ENCODE data around the gene CCSER1.
"Not testable (repeated sequence)": the region's sequence is repeated elsewhere in the genome, so short reads cannot be mapped to it uniquely, and the experiment has no call there.

CCSER1 gene

DNA sequence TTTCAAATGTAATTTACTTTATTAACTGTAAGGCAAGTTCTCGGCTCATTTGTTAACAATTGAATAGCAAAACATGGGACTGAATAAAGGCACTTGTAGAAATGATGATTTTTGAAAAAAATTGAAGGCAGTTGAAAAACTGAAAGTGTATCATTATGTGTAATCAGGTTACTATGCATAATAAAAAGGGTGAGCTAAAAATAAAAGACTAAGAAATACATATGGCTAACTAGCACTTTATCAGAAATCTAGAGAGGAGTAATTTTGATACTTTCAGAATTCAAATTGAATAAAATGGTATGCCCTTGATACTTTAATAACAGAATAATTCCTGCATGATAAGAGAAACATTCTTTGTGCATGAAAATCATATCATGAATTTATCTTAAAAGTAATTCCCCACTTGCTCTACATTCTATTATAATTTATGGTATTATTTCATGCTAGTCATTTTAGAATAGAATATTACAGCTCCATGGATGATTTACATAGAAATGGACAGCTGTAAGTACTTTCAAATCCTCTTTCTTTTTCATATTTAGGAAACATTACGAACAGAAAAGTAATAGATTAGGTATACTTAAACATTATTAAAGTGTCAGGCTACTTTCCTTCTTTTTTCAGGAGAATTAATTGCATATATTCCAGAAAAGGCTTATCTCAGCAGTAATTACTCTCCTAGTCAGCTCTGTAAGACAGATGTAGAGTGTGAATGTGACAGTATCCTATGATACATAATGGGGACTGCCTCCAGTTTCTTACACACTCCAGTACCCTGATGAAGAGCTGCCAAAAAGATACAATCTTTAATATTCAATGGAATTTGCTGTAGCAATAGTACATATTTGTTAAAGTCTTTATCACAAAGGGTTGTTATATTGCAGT is 697.3 kb downstream of the CCSER1 start:
- H3K36me3 ChIP-seq, result no peaks in the 10 kb centered on the region
- no peak overlapping the region for H3K4me3 ChIP-seq (ENCODE audit: low read depth, low read length)
- TF ChIP-seq, protein P1, sequence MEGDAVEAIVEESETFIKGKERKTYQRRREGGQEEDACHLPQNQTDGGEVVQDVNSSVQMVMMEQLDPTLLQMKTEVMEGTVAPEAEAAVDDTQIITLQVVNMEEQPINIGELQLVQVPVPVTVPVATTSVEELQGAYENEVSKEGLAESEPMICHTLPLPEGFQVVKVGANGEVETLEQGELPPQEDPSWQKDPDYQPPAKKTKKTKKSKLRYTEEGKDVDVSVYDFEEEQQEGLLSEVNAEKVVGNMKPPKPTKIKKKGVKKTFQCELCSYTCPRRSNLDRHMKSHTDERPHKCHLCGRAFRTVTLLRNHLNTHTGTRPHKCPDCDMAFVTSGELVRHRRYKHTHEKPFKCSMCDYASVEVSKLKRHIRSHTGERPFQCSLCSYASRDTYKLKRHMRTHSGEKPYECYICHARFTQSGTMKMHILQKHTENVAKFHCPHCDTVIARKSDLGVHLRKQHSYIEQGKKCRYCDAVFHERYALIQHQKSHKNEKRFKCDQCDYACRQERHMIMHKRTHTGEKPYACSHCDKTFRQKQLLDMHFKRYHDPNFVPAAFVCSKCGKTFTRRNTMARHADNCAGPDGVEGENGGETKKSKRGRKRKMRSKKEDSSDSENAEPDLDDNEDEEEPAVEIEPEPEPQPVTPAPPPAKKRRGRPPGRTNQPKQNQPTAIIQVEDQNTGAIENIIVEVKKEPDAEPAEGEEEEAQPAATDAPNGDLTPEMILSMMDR (IDR thresholded peaks at IDR 0.05; ENCODE audit: low read depth, low read length), result no peak
- H3K4me1 ChIP-seq, result peaks cover 16% of the 10 kb centered on the region
- no peaks in the 10 kb centered on the region for H3K9me3 ChIP-seq
- no peaks in the 10 kb centered on the region for H3K27me3 ChIP-seq
- no peak for DNase-seq

DNA sequence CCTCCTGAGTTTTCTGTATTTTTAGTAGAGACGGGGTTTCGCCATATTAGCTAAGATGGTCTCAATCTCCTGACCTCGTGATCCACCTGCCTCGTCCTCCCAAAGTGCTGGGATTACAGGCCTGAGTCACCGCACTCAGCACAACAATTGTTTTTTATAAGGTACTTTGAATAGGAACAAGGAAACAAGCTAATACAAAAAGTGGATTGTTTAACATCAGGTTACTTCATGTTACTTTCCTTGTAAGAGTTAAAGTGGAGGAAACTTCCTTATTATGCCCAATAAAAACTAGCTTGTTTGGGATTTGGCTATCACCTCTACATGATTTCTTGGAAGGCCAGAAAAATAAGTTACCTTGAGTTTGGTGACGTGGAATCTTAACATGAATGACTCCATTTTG is 698.7 kb downstream of the CCSER1 start:
- TF ChIP-seq, protein P1 (IDR thresholded peaks at IDR 0.05; ENCODE audit: low read depth, low read length), result no peak
- H3K27me3 ChIP-seq, result no peaks in the 10 kb centered on the region
- H3K4me1 ChIP-seq, result peaks cover 16% of the 10 kb centered on the region
- H3K36me3 ChIP-seq, result no peaks in the 10 kb centered on the region
- no peak for DNase-seq
- H3K4me3 ChIP-seq (ENCODE audit: low read depth, low read length), result no peak overlapping the region
- H3K9me3 ChIP-seq, result no peaks in the 10 kb centered on the region

DNA sequence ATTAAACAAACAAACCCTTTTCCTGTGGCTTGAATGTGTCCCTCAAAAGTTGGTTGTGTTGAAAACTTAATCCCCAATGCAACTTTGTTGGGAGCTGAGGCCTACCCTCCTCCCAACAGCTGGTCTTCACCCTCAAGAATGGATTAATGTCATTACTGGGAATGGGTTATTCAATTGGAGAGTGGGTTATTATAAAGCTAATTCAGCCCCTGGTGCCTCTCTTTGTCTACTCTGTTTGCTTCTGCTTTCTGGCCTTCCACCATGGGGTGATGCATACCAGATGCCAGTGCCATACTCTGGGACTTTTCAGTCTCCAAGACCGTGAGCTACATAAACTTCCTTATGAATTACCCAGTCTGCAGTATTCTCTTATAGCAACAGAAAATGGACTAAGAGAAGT is 706.5 kb downstream of the CCSER1 start:
- H3K36me3 ChIP-seq, result no peaks in the 10 kb centered on the region
- no peak overlapping the region for H3K4me3 ChIP-seq (ENCODE audit: low read depth, low read length)
- TF ChIP-seq, protein P1 (IDR thresholded peaks at IDR 0.05; ENCODE audit: low read depth, low read length), result no peak
- H3K4me1 ChIP-seq, result no peaks in the 10 kb centered on the region
- H3K27me3 ChIP-seq, result no peaks in the 10 kb centered on the region
- no peak for DNase-seq
- H3K9me3 ChIP-seq, result no peaks in the 10 kb centered on the region

DNA sequence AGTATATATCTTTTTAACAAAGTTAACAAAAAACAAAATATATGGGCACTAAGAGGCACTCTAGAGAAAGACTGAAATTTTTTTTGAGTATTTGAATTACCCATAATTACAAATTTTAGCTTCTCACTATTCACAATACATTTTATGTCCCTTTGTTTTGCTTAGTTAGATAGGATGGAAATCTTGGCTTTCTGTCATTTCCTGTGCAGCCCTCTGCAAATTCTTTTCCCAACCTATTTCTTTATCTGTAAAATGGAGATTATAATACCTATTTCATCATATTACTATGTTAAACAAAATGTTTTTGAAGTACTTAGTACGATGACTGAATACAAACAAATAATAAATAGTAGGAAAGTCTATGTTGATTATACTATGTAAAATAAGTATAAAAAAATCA is 710.0 kb downstream of the CCSER1 start:
- Histone ChIP-seq H3K36me3 (no peaks in the 10 kb centered on the region), H3K4me1 (no peaks in the 10 kb centered on the region), H3K27me3 (no peaks in the 10 kb centered on the region), H3K9me3 (no peaks in the 10 kb centered on the region), H3K4me3 (ENCODE audit: low read depth, low read length) (no peak overlapping the region)
- DNase-seq, result no peak
- TF ChIP-seq, protein P1 (IDR thresholded peaks at IDR 0.05; ENCODE audit: low read depth, low read length), result no peak

DNA sequence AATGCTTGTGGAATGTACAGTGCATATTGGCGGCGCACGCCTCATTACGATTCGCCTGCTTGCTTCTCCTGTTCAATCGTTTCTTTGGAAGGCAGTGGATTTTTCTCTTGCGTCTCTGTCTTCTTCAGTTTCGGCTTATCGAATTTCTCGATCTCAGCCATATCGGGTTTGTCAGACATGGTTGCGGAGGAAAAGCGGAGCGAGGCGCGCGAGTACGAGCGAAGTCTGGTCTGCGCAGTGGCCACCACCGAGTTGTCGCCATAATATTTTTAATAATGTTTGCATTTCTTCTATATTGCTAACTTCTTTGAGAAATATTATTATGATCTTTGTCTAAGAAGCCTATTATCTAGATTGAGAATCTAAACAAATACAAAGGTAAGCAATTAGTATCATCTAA is 711.7 kb downstream of the CCSER1 start:
- H3K4me3 ChIP-seq (ENCODE audit: low read depth, low read length); DNase-seq; H3K27me3 ChIP-seq; H3K9me3 ChIP-seq; H3K4me1 ChIP-seq; H3K36me3 ChIP-seq: not testable (repeated sequence)

DNA sequence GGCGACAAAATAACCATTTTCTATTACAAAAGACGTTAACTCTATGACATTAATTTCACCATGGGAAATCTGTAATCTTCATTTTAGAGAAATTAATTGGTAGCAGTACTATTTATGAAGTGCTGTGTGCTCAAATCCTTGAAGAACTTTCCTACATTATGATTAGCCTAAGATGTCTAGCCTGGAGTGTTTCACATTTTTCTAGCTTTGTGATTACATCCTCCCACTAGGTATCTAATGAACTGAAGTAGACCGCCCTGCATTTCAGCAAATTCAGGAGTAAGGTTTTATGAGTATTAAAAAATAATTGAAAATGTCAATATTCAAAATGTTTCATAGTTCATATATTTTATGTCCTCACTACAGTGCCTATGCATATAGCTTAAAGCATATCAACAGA is 713.1 kb downstream of the CCSER1 start:
- Histone ChIP-seq H3K9me3 (no peaks in the 10 kb centered on the region), H3K27me3 (no peaks in the 10 kb centered on the region), H3K4me1 (no peaks in the 10 kb centered on the region), H3K4me3 (ENCODE audit: low read depth, low read length) (no peak overlapping the region), H3K36me3 (no peaks in the 10 kb centered on the region)
- DNase-seq, result no peak
- TF ChIP-seq, protein P1 (IDR thresholded peaks at IDR 0.05; ENCODE audit: low read depth, low read length), result no peak

Data from BE2C (cell line).